SKM-1 treated with dmso at 0.1 percent for 144 hours (cell line): ENCODE measurements around the gene COL5A1.

Source experiments
- DNase-seq: peaks from one replicate; lab custom pipeline; 2025; ENCODE audit not compliant: unreplicated experiment; lab: John Stamatoyannopoulos, UW

COL5A1 gene

DNA sequence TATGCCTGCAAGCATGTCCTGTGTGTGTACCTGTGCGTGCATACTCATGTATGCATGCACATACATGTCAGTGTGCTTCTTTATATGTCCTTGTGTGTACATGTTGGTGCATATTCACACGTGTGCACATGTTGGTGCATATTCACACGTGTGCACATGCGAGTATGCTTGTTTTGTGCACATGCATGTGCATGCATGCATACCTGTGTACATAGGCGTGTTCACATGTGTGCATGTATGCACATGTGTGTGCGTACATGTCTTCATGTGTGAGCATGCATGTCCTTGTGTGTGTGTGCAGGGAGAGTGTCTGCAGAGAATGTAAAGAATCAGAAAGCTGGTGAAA, 166.8 kb downstream of the COL5A1 start:
- no peak for DNase-seq

DNA sequence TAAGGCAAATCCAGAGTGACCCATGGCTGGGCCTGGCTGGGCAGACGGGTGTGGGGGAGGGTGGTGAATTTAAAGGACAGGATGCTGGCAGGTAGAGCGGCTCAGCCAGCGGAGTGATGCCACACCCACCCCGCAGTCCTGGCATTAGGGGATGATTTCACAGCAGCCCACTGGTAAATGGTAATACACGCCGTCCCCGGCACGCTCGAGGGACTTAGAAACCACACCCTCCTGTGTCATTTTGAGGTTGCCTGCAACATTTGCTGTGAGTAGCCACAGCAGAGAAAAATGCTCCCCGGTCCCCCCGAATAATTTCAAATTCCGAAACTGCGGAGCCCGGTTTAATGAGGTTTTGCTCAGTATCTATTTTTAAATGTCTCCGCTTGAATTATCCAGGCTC, 167.7 kb downstream of the COL5A1 start:
- no peak for DNase-seq

DNA sequence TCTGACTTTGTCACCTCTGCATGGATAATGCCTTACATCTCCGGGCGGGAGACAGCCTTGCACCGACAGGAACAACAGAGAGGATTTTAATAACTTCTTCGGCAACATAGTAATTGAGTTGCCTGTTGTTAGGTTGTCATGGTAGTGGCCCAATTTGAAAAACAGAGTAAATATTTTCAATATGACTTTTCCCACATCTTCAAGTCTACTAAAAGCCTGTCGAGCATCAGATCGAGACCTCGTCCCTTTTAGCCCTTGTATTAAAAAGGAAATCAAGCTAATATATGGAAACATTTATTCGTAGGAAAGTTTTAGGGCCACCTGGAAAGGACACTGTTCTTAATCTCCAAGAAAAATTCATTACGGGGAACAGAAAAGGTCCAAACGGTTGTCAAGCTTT, 168.2 kb downstream of the COL5A1 start:
- no peak for DNase-seq

DNA sequence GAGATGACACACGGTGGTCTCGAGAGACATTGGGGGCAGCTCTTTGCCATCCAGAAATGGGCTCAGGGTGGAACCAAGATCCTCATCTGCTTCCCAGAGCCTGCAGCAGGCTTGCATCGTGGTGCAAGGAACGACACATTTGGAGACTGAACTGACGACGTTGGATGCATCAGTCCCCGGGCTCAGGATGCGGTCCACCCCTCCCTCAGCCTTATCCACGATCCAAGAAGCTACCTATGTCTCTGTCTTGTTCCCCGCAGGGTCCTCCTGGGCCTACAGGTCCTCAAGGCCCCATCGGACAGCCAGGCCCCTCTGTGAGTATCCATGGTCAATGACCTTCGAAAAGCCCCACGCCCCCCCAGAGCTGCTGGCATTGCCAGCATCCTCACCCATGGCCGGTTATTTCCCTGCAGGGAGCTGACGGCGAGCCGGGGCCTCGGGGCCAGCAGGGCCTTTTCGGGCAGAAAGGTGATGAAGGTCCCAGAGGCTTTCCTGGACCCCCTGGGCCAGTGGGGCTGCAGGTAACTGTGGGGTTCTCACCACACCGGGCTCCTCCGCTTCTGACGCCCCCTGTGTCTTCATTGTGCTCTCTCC, 169.6 kb downstream of the COL5A1 start:
- DNase-seq, result no peak

DNA sequence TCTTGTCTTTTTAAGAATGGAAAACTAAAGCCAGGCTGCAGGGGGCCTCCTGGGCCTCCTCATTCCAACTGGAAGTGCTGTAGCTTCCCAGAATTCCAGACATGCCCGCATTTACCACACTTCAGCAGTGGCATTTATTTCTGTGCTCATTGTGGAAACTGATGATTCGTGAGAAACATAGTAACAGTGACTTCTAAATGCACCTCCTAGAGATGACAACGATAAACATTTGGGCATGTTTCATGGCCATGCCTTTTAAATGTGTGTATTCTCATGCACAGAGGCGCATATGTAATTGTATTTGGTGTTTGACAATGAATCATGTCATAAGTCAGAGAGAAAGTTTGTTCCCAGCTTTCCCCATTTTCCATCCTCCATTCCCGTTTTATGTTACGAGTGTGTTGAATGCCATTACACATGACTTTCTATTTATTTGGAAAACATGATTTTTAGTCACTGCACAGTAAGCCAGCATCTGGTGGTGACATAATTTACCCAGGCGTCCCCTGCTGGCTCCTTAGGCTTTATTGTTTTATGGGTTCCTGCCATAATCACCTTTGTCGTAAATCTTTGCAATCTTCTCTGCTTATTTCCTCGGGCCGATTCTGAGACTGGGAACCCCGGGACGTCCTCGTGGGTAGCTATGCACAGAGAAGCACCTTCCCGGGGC, 170.2 kb downstream of the COL5A1 start:
- DNase-seq, result no peak

DNA sequence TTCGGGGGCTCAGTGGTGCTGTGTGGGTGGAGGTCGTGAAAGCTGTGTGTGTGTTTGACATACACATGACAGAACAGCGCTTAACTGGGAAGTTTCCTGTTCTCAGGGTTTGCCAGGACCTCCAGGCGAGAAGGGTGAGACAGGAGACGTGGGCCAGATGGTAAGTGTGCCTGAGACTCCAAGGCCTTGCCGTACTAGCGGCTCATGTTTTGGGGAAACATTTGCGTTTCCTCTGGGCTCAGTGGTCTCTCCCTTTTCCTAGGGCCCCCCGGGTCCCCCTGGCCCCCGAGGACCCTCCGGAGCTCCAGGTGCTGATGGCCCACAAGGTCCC, 170.7 kb downstream of the COL5A1 start:
- no peak for DNase-seq

DNA sequence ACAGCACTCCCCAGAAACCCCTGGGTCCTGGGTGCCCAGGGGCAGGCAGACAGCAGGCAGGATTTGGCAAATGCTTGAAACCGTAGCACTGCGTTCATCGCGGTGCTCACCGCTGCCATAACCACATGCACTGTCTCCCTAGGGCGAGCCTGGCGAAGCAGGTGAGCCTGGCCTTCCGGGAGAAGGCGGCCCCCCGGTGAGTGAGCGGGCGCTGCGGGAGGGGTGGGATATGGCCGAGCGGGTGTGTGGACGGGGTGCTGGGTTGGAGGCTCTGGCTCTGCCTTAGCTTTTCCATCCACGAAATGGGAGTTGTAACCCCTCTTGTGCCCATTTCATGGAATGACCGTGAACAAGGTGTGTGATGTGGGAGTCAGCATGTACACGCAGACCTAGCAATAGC, 172.2 kb downstream of the COL5A1 start:
- DNase-seq, result no peak

DNA sequence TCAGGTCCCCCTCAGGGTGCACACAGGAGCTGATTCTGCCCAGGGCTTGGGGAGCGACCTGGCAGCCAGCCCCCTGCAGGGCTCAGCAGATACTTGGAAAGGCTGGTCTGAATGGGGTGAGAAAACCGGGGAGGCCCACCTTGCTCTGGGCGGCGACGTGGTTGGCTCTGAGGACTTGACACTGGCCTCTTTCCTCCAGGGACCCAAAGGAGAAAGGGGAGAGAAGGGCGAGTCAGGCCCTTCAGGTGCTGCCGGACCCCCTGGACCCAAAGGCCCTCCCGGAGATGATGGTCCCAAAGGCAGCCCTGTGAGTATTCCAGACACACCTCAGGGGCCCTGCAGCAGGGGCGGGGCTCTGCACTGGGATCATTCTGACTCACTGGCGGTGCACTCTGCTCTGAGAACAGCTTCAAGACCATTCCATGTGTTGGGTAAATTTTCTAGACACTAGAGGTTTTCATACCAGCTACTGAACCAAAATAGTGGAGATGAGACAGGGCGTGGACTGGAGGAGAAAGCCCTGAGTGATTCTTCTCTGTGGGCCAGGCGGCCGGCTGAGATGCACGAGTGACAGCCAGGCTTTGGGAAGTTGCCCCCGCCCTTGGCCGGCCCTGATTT, 173.1 kb downstream of the COL5A1 start:
- no peak for DNase-seq

DNA sequence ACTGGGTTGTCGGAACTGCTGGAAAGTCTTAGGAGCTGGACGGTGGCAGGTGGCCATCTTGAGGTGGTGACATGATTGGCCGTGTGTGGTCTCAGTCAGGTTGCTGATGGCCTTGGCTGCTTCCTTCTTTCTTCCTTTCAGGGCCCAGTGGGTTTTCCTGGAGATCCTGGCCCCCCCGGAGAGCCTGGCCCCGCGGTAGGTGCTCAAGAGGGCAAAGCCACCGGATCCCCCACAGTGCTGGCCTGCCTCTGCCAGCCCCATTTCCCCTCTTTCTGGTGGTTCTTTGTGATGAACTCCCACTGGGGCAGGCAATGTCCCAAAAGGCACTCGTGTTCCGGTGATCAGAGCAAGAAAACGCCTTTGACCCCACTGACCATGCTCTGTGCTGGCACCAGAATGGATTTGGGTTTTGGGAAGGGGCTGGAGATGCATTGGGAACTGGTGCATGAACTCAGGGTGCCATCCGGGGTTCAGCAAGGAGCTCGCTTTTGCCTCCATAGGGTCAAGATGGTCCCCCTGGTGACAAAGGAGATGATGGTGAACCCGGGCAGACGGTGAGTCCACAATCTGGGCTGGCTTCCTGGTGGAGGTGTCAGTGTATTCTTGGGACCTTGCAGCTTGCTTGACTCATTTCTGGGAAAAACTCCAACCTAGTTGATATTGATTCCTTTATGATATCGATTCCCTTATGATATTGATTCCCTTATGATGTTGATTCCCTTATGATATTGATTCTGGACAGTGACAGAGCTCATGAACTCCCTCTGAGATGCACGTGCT, 174.0 kb downstream of the COL5A1 start:
- no peak for DNase-seq

DNA sequence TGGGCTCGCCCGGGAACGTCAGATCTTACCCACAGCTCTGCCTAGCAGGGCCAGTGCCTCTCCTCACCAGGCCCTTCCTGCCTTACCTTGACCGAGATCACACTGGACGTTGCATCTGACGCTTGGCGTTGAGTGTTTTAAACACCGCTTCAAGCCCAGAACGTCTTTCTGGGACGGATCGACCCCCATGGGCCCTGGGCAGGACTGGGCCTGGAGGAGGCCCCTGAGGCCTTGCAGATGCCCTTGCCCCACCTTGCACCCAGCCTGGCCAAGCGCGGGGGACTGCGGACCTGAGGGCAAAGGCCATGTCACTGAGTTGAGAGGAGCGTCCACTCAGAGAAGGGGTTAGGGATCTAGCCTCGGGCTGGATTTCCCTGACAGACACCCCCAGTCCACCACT, 174.7 kb downstream of the COL5A1 start:
- no peak for DNase-seq

DNA sequence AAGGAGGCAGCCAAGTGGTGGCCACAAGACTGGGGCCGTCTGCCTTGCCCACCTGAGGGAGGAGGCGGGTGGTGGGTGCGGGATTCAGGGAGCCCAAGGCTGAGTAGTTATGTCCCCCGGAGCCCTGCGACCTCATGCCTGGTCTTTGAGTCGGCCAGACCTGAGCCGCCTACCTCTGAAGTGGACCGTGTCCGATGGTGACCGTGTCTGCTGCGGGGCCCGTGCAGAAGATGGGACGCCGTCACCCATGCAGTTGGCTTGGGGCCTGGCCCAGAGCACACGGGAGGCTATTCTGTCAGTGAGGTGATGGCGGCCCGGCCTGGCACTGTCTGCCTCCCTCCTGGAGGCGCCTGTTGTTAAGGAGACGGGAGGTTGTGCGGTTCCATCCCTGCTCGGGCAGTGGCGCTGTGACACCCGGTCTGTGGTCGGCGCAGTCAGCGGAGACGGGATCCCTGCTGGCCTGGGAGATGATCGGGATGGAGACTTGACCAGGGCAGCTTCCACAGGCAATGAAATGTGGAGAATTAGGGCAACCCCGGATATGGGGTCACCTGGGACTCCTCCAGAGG, 176.5 kb downstream of the COL5A1 start:
- no peak for DNase-seq

DNA sequence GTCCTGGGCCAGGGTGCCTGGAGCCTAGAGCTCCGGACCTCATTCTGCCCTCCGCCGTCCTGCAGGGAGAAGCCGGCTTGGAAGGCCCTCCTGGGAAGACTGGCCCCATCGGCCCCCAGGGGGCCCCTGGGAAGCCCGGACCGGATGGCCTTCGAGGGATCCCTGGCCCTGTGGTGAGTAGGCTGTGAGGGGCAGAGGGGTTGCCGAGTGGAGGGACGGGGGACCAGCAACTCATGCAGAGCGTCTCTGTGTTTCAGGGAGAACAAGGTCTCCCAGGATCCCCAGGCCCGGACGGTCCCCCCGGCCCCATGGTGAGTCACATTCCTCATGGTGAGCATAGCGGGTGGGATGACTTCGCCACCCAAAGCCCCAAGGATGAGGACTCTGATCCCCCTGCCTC, 177.0 kb downstream of the COL5A1 start:
- DNase-seq, result no peak

DNA sequence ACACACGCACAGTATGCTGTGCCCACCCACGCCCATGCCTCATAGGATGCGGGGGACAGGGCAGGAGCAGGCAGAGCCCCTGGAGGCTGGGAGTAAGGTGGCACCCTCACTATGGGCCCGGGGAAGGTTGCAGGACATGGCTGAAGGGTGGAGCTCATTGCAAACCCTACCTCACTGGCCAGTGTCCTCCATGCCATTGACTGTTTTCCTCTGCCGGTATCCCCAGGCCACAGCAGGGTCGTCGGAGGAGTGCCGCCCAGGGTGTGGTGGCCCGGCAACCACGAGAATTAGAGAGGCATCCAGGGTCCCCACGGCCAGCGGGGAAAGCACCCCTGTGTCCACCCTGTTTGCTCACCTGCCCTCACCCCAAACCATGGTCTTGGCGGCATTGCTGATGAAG, 179.3 kb downstream of the COL5A1 start:
- DNase-seq, result no peak

DNA sequence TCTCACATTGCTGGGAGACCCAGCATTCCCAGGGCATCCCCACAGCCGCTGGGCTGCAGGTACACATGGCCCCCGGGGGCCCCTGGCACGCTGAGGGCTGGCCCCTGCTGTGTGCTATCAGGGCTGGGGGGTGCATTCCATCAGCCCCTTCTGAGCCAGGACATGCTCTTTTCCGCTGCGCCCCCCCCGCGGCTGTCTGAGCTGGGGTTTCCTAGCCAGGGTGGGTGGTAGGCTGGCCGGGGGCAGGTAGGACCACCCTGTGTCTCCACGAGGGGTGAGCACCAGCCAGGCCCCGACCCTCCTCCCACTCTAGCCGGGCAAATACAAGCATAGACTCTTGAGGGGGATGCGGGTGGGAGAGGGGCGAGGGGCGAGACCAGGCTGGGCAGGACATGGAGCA, 180.9 kb downstream of the COL5A1 start:
- no peak for DNase-seq

DNA sequence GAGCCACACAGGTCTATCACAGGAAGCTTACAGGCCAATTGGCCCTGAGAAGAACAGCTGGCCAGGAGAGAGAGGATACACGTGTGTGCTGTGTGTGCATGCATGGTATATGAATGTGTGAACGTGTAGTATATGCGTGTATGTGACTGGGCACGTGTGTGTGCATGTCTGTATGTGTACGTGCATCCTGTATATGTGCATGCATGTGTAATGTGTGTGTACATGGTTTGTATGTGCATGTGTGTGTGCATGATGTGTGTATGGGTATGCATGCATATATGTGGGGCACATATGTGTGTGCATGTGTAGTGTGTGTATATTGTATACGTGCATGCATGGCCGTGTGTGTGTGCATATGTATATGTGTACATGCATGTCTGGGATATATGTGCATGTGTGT, 182.0 kb downstream of the COL5A1 start:
- DNase-seq, result no peak

DNA sequence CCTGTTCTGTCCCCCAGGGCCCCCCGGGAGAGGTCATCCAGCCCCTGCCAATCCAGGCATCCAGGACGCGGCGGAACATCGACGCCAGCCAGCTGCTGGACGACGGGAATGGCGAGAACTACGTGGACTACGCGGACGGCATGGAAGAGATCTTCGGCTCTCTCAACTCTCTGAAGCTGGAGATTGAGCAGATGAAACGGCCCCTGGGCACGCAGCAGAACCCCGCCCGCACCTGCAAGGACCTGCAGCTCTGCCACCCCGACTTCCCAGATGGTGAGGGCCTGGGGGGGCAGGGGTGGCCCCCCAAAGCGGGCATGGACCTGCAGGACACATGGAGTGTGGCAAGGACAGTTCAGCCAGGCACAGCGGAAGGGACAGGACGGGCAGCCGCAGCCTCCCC, 183.0 kb downstream of the COL5A1 start:
- no peak for DNase-seq

DNA sequence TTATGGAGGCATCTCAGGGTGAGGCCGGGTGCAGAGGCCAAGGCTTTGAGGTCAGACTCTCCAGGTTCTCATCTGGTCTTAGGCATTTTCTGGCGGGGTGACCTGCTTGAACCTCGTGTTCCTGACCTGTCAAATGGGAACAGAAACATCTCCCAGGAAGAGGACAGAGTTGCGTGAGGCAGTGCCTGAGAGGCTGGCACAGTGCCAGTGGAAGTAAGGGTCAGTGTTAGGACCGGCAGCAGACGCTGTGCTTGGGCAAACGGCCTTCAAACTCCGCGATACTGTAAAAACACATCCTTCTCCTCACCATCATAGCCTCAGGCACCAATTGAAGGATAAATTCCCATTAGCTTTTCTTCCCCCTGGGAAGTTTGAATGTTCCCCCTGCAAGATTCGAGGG, 183.4 kb downstream of the COL5A1 start:
- DNase-seq, result no peak

DNA sequence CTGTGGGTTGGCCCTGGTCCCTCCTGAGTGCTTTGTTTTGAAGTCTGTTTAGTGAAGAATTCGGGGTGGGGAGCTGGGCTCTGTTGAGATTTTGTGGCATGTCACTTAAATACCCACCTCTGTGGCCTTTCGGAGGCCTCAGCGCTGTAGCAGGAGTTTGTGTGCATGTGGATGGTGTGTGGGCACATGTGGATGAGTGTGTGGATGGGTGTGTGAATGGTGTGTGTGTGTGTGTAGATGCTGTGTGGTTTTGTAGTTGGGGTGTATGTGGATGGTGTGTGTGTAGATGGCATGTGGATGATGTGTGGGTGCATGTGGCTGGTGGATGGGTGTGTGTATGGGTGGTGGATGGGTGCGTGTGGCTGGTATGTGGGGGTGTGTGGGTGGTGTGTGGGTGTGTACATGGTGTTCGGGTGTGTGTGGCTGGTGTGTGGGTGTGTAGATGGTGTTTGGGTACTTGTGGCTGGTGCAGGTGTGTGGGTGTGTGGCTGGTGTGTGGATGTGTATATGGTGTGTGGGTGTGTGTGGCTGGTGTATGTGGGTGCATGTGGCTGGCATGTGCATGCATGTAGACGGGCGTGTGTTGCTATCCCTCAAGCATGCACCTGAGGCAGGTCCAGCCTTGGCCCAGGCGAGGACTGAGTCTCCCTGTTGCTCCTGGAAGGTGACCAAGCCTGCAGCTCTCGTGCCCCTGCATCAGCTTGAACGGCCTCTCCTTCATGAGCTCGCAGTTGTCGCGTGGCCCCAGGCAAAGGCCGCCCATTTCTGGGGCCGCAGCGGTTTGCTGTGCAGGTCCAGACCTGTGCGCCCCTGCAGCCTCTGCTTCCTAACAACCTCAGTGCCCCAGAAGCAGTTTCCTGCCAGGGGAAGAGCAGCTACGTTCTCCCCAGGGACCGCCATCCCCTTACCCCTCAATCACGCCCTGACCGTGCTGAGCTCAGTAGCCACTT, 185.0 kb downstream of the COL5A1 start:
- no peak for DNase-seq

DNA sequence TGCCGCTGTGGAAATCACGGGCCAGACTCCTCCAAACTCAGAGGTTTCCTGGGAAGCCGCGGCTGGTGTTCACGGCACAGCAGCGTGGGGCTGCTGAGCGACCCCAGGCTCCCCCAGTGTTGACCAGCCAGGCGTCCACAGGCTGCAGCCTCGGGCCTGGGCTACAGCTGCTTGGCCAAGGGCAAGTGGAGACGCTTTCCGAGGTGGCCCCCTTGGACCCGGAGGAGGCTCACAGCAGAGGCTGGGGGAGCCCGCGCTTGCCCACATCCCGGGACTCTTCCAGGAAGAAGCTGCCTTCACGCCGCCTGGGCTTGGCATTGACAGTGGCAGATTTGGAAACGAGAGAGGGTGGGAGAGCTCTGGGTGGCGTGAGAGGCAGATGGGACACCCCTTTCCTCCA, 186.0 kb downstream of the COL5A1 start:
- DNase-seq, result no peak

DNA sequence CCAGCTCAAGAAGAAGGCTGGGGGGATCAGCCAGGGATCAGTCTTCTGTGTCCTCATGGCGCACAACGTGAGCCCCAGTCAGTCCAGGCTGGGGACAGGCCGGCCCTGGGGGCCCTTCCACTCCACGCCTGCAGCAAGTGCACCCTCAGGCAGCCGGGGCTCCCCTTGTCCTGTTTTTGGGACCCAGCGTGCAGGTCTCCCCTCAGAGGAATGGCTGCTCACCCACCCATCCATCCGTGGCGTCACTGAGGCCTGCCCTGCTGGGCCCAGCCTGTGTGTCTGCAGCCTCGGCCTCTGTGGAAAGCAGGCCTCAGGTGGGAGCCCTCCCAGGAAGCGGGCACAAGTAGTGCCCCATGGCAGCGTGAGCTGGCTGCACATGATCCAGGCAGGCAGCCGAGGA, 186.4 kb downstream of the COL5A1 start:
- no peak for DNase-seq

DNA sequence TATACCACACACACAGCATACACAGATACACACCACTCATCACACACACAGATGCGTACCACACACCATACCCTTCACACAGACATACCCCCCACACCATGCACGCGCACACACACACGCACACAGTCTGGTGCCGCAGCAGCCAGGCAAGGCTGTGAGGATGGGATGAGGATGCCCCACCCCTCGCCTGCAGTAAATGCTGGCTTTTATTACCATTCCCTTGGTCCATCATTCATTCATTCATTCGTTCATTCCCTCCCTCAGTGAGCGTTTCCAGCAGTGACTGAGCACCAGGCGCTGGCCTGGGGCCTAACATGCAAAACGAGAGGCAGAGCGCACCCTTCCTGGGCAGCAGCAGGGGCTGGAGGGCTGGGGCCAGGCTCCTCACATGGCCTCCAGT, 187.3 kb downstream of the COL5A1 start:
- no peak for DNase-seq
